ENCODE results near the gene SRD5A3. TPM values are rescaled to one million over a fixed set of nuclear protein-coding genes. Genes with fewer than 3 reads are reported as not detected.
"Not testable (repeated sequence)": the region's sequence is repeated elsewhere in the genome, so short reads cannot be mapped to it uniquely, and the experiment has no call there.

Gene SRD5A3
- polyA plus RNA-seq, 4 donors: 18.7 to 21.5 (median 19.4) TPM

- DNase-seq (ENCODE audit: low read depth in 4 of 4, low spot score in 3 of 4): no peak
Measured at GRCh38 chr4:55343887-55344286, 2.2 kb upstream of the SRD5A3 start.

DNA sequence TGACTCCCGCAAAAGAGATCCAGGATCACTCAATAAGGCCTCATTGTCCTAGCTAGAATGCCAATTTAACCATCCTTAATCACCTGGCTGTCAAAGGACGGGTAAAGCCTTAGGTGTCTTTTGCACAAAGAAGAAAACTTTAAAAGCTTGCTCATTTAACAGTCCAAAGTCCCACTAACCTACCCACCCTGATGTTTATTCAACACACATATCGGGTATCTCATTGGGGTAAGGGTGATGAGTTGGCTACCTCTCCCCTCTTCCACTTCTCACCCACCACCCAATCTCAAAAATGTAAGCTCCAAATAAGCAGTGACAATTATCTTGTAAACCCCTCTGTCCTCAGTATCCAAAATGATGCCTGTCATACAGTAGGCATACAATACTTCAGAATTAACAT is 988 bp upstream of the SRD5A3 start:
- no peak for DNase-seq (ENCODE audit: low read depth in 4 of 4, low spot score in 3 of 4)

- DNase-seq (ENCODE audit: low read depth in 4 of 4, low spot score in 3 of 4): no peak
Measured at GRCh38 chr4:55346851-55347255, 811 bp downstream of the SRD5A3 start.

GRCh38 chr4:55347610-55348228 is 1.7 kb downstream of the SRD5A3 start:
- no peak for DNase-seq (ENCODE audit: low read depth in 4 of 4, low spot score in 3 of 4)

DNA sequence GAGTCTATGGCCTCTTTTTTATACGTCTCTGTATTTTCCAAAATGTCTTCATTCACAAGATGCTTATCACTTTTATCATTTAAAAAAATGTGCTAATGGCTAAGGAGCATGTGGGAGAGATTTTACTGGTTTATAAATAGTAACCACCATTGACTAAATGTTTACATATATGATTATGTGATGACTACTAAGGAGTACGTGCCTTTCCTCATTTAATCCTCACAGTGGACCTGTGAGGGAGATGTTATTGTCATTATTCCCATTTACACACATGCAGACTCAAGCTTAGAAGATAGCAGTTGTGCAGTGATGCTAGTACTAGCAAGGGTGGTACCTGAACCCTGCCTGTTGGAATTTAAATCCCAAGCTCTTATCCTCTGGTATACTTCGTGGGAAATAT is 2.4 kb downstream of the SRD5A3 start:
- DNase-seq (ENCODE audit: low read depth in 4 of 4, low spot score in 3 of 4): no peak

DNA sequence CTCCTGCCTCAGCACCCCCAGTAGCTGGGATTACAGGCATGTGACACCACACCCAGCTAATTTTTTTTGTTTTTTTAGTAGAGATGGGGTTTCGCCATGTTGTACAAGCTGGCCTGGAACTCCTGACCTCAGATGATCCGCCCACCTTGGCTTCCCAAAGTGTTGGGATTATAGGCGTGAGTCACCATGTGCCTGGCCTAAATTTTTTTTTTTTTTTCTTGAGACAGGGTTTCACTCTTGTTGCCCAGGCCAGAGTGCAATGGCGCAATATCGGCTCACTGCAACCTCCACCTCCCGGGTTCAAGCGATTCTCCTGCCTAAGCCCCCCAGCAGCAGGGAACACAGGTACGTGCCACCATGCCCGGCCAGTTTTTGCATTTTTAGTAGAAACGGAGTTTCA is 4.8 kb downstream of the SRD5A3 start:
- DNase-seq (ENCODE audit: low read depth in 4 of 4, low spot score in 3 of 4): not testable (repeated sequence)

GRCh38 chr4:55351824-55352223 is 5.8 kb downstream of the SRD5A3 start:
- no peak for DNase-seq (ENCODE audit: low read depth in 4 of 4, low spot score in 3 of 4)

DNA sequence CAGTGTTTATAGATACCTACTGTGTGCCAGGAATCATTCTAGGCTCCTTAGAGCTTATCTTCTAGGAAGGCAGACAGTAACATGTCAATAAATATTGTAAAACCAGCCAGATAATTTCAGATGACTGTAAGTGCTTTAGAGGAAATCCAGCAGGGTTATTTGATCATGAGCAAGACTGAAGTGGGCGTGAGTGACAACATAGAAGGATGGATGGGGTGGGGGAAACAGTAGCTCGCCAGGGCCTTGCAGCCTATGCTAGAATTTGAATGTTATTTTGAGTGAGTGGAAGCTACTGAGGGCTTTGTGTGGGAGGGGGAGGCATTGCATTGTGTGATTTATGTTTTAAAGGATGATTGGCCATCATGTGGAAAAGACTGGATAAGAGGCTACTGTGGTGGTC is 6.7 kb downstream of the SRD5A3 start:
- no peak for DNase-seq (ENCODE audit: low read depth in 4 of 4, low spot score in 3 of 4)

GRCh38 chr4:55353228-55353747 is 7.2 kb downstream of the SRD5A3 start:
- DNase-seq (ENCODE audit: low read depth in 4 of 4, low spot score in 3 of 4): not testable (repeated sequence)

DNA sequence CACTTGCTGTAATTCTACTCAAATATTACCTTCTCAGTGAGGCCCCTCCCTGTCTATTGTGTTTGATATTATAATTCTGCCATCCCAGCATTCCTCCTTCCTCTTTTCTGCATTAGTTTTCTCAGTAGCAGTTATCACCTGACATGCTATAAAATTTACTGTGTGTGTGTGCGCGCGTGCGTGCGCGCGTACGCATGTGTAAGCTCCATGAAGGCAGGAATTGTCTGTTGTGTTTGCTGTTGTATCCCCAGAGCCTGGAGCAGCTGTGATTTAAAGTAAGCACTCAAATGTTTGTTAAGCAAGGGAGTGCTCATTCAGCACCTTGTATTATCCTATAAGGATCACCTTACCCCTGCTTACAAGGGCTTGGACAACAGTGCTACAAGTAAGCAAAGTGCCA is 8.6 kb downstream of the SRD5A3 start:
- DNase-seq (ENCODE audit: low read depth in 4 of 4, low spot score in 3 of 4): no peak

DNA sequence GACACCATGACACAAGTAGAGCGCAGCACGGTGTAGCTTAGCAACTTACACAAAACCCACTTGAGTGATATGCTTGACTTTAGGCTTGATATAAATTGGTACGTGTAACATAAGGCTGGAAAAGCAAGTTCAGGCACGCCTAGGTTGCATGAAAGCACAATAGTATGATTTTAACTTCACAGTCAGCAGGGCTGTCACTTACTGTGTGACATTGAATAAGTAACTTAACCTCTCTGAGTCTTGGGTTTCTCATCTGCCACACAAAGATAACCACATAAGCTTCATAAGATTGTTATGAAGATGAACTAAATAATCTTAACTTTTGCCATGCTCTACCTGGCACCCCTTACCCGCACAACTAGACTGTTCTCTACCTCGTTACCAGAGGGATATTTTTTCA is 9.5 kb downstream of the SRD5A3 start:
- DNase-seq (ENCODE audit: low read depth in 4 of 4, low spot score in 3 of 4): no peak

DNA sequence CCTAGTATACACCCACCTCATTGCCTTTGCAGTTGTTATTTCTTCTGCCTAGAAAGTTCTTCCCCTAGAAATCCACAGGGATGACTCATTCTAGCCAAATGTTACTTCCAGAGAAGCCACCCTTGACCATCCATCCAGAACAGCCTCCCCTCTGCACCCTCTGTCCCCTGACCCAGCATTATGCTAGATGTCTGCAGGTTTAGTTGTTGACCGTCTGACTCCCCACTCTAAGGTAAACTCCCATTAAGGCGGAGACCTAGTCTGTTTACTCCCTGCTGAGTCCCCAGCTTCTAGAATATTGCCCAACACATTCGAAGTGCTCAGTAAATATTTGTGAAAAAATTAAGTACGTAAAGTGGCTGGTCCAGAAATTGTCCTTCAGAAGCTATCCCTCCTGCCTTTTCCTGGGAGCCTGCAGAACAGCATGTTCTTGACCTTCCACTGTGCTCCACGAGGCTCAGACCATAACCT is 11.0 kb downstream of the SRD5A3 start:
- no peak for DNase-seq (ENCODE audit: low read depth in 4 of 4, low spot score in 3 of 4)

- no peak for DNase-seq (ENCODE audit: low read depth in 4 of 4, low spot score in 3 of 4)
Measured at GRCh38 chr4:55358246-55358645, 12.2 kb downstream of the SRD5A3 start.

- no peak for DNase-seq (ENCODE audit: low read depth in 4 of 4, low spot score in 3 of 4)
Measured at GRCh38 chr4:55358668-55359067, 12.6 kb downstream of the SRD5A3 start.

DNA sequence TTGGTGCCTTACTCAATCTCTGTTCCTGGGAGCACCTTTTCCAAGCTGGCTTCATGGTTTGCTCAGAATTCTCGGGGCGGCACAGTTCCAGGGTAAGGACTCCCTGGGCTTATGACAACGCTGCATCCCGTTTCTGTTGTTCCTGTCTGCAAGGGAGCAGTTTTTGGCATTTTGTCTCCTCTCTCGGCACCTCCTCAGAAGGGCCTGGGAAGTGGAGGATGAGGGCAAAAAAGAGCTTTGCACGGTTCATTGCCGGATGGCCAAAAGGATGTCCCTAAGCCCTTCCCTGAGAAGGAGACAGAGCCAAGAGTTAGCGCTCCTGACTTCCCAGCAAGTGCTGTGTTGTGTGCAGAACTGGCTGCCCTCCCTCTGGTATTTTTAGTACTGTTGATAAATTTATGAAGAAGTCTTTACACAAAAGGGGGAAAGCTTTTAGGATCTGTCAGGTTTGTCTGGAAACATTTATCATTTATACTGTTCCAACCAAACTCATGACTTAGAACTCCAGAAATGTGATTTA is 13.4 kb downstream of the SRD5A3 start:
- DNase-seq (ENCODE audit: low read depth in 4 of 4, low spot score in 3 of 4): no peak

DNA sequence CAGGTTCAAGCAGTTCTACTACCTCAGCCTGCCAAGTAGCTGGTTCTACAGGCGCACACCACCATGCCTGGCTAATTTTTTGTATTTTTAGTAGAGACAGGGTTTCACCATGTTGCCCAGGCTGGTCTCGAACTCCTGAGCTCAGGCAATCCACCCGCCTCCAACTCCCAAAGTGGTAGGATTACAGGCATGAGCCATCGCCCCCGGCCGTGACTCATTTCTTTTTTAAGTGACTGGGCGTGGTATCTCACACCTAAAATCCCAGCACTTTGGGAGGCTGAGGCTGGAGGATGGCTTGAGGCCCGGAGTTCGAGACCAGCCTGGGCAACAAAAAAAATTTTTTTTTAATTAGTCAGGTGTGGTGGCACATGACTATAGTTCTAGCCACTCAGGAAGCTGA is 16.9 kb downstream of the SRD5A3 start:
- not testable (repeated sequence) for DNase-seq (ENCODE audit: low read depth in 4 of 4, low spot score in 3 of 4)

- no peak for DNase-seq (ENCODE audit: low read depth in 4 of 4, low spot score in 3 of 4)
Measured at GRCh38 chr4:55363691-55364351, 17.8 kb downstream of the SRD5A3 start.

- no peak for DNase-seq (ENCODE audit: low read depth in 4 of 4, low spot score in 3 of 4)
Measured at GRCh38 chr4:55364691-55365344, 18.8 kb downstream of the SRD5A3 start.

GRCh38 chr4:55365345-55365728 is 19.3 kb downstream of the SRD5A3 start:
- DNase-seq (ENCODE audit: low read depth in 4 of 4, low spot score in 3 of 4): no peak

DNA sequence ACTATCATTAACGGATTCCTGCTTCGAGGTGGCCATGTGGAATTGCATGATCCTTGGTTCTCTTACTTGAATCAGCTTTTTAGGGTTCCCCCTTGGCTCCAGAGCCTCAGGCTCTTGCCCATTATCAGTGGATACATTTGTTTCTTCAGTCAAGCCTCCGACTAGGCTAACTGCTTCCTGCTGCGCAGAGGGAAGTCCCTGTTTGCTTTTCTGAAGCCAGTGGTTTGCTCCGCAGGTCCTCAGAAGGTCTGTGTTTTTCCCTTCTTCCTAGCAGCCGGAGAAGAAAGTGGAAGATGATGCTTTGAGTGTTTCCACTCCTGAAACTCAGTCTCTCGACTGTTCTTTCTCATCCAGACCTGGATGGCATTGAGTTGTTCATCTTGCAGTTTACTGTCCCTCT is 20.6 kb downstream of the SRD5A3 start:
- DNase-seq (ENCODE audit: low read depth in 4 of 4, low spot score in 3 of 4): no peak

GRCh38 chr4:55367084-55367722 is 21.2 kb downstream of the SRD5A3 start:
- no peak for DNase-seq (ENCODE audit: low read depth in 4 of 4, low spot score in 3 of 4)
